H9 (cell line): ENCODE measurements around the gene RASL12. TPM values are rescaled to one million over a fixed set of nuclear protein-coding genes. Genes with fewer than 3 reads are reported as not detected.
A peak's percentile ranks its signal among the peaks of the same experiment; 100 is the strongest.
"Not testable (repeated sequence)": the region's sequence is repeated elsewhere in the genome, so short reads cannot be mapped to it uniquely, and the experiment has no call there.

Source experiments
- DNase-seq: peaks from one replicate; pipeline ENCODE4 v3.0.0-alpha.2; 2017
- H2AFZ ChIP-seq: one replicate; pipeline ENCODE4 v1.6.1; 2013; ENCODE audit warnings: mild to moderate bottlenecking, low read length, control low read depth, moderate library complexity
- H2AK5ac ChIP-seq: 2 replicates; pipeline ENCODE4 v1.6.1; 2013; ENCODE audit warnings: low read length, control low read depth, mixed read lengths; ENCODE audit not compliant: insufficient read length
- H2BK120ac ChIP-seq: one replicate; pipeline ENCODE4 v1.6.1; 2013; ENCODE audit warnings: low read depth, mild to moderate bottlenecking, low read length, control low read depth, inconsistent platforms; ENCODE audit not compliant: poor library complexity, severe bottlenecking
- H2BK12ac ChIP-seq: 2 replicates; pipeline ENCODE4 v1.6.1; 2013; ENCODE audit warnings: low read length, control low read depth, mixed read lengths, low read depth; ENCODE audit not compliant: insufficient read length
- H2BK15ac ChIP-seq: 2 replicates; pipeline ENCODE4 v1.6.1; 2013; ENCODE audit warnings: low read depth, low read length, control low read depth
- H2BK20ac ChIP-seq: one replicate; pipeline ENCODE4 v1.6.1; 2013; ENCODE audit warnings: low read depth, mild to moderate bottlenecking, low read length, control low read depth, inconsistent platforms; ENCODE audit not compliant: poor library complexity, severe bottlenecking
- H2BK5ac ChIP-seq: 2 replicates; pipeline ENCODE4 v1.6.1; 2013; ENCODE audit warnings: low read length, control low read depth, mixed read lengths; ENCODE audit not compliant: insufficient read length
- H3K14ac ChIP-seq: 2 replicates; pipeline ENCODE4 v1.6.1; 2013; ENCODE audit warnings: low read length, control low read depth; ENCODE audit not compliant: insufficient read depth
- H3K18ac ChIP-seq: 2 replicates; pipeline ENCODE4 v1.6.1; 2013; ENCODE audit warnings: low read depth, mild to moderate bottlenecking, mixed read lengths, low read length, control low read depth; ENCODE audit not compliant: insufficient read length
- H3K23ac ChIP-seq: 2 replicates; pipeline ENCODE4 v1.6.1; 2013; ENCODE audit warnings: low read length, control low read depth, mixed read lengths, low read depth; ENCODE audit not compliant: insufficient read length
- H3K23me2 ChIP-seq: 2 replicates; pipeline ENCODE4 v1.6.1; 2013; ENCODE audit warnings: low read depth, mild to moderate bottlenecking, mixed read lengths, low read length, control low read depth; ENCODE audit not compliant: insufficient read length, poor library complexity, severe bottlenecking
- H3K27ac ChIP-seq: 2 replicates; pipeline ENCODE4 v1.5.1; 2013; ENCODE audit warnings: low read length, control low read depth, mixed read lengths, low read depth; ENCODE audit not compliant: insufficient read length
- H3K27me3 ChIP-seq: 2 replicates; pipeline ENCODE4 v1.6.1; 2013; ENCODE audit warnings: low read length, control low read depth, inconsistent platforms; ENCODE audit not compliant: insufficient read depth
- H3K4ac ChIP-seq: 2 replicates; pipeline ENCODE4 v1.6.1; 2013; ENCODE audit warnings: low read depth, mild to moderate bottlenecking, control low read depth, inconsistent platforms, low read length, moderate library complexity
- H3K4me1 ChIP-seq: 2 replicates; pipeline ENCODE4 v1.6.1; 2013; ENCODE audit warnings: low read length, control low read depth, inconsistent platforms; ENCODE audit not compliant: insufficient read depth
- H3K4me2 ChIP-seq: 2 replicates; pipeline ENCODE4 v1.6.1; 2013; ENCODE audit warnings: low read length, control low read depth, mixed read lengths; ENCODE audit not compliant: insufficient read length, insufficient read depth
- H3K56ac ChIP-seq: 2 replicates; pipeline ENCODE4 v1.6.1; 2013; ENCODE audit warnings: low read depth, mild to moderate bottlenecking, mixed read lengths, low read length, control low read depth; ENCODE audit not compliant: insufficient read length
- H3K79me1 ChIP-seq: 2 replicates; pipeline ENCODE4 v1.6.1; 2013; ENCODE audit warnings: low read depth, mild to moderate bottlenecking, moderate library complexity, low read length, control low read depth, inconsistent platforms; ENCODE audit not compliant: insufficient read depth, poor library complexity, severe bottlenecking
- H3K79me2 ChIP-seq: 2 replicates; pipeline ENCODE4 v1.6.1; 2013; ENCODE audit warnings: low read length, control low read depth, inconsistent platforms; ENCODE audit not compliant: insufficient read depth
- H3K9ac ChIP-seq: 2 replicates; pipeline ENCODE4 v1.6.1; 2013; ENCODE audit warnings: low read length, control low read depth, mixed read lengths; ENCODE audit not compliant: insufficient read length; ENCODE audit errors: extremely low read depth
- H3K9me3 ChIP-seq: one replicate; pipeline ENCODE4 v1.6.1; 2013; ENCODE audit warnings: low read depth, low read length, inconsistent platforms; ENCODE audit not compliant: control insufficient read depth
- H3T11ph ChIP-seq: one replicate; pipeline ENCODE4 v1.6.1; 2013; ENCODE audit warnings: mild to moderate bottlenecking, low read length, control low read depth, inconsistent platforms
- H4K20me1 ChIP-seq: one replicate; pipeline ENCODE4 v1.6.1; 2013; ENCODE audit not compliant: control insufficient read depth, insufficient read length, insufficient read depth
- H4K5ac ChIP-seq: 2 replicates; pipeline ENCODE4 v1.6.1; 2013; ENCODE audit warnings: low read depth, mild to moderate bottlenecking, mixed read lengths, low read length, control low read depth; ENCODE audit not compliant: insufficient read length
- H4K8ac ChIP-seq: replicated peaks from 2 replicates; pipeline ENCODE4 v1.6.1; 2013; ENCODE audit warnings: low read length, control low read depth, mixed read lengths, low read depth; ENCODE audit not compliant: insufficient read length
- H4K91ac ChIP-seq: 2 replicates; pipeline ENCODE4 v1.6.1; 2013; ENCODE audit warnings: low read depth, mild to moderate bottlenecking, moderate library complexity, mixed read lengths, low read length, control low read depth; ENCODE audit not compliant: insufficient read length
- H3K27ac Mint-ChIP-seq, 3 experiments: 2 replicates in 2 of 3; 3 replicates in 1 of 3; pipeline ENCODE4 v1.8.0; 2020 to 2021; ENCODE audit warnings: mixed read lengths in 3 of 3, mild to moderate bottlenecking in 1 of 3, moderate library complexity in 1 of 3
- H3K27me3 Mint-ChIP-seq: 2 replicates; pipeline ENCODE4 v1.8.0; 2021; ENCODE audit warnings: low read depth, mild to moderate bottlenecking, moderate library complexity, mixed read lengths
- H3K36me3 Mint-ChIP-seq, 3 experiments: 2 replicates in 2 of 3; 3 replicates in 1 of 3; pipeline ENCODE4 v1.8.0; 2020 to 2021; ENCODE audit warnings: low read depth in 3 of 3, mixed read lengths in 3 of 3; ENCODE audit not compliant: insufficient read depth in 1 of 3
- H3K4me1 Mint-ChIP-seq, 2 experiments: 2 replicates each; pipeline ENCODE4 v1.8.0; 2020; ENCODE audit warnings: mixed read lengths in 2 of 2
- H3K4me3 Mint-ChIP-seq, 2 experiments: 2 replicates in 1 of 2; 3 replicates in 1 of 2; pipeline ENCODE4 v1.8.0; 2020 to 2021; ENCODE audit warnings: mild to moderate bottlenecking in 2 of 2, mixed read lengths in 2 of 2, moderate library complexity in 1 of 2
- H3K9me3 Mint-ChIP-seq, 2 experiments: 2 replicates in 1 of 2; 3 replicates in 1 of 2; pipeline ENCODE4 v1.8.0; 2020; ENCODE audit warnings: mild to moderate bottlenecking in 2 of 2, mixed read lengths in 2 of 2, moderate library complexity in 1 of 2
- WGBS: extraction: QIAGEN DNeasy Blood & Tissue Kit; methylation state at CpG from one replicate; pipeline ENCODE4 v1.1.7; 2013; ENCODE audit warnings: missing lambda C conversion rate, low lambda C conversion rate, mixed read lengths; ENCODE audit not compliant: insufficient read length; ENCODE audit errors: extremely low coverage; 5-methylcytosine and 5-hydroxymethylcytosine counted together
- total RNA-seq: library from RNA; stranded (reverse); gene quantifications from 2 replicates; pipeline ENCODE4 v1.2.1, GENCODE V29; 2021
- TF ChIP-seq, protein P1 (sequence below): fragments of 200-600 bp; sonication (generic); conservative IDR thresholded peaks from 3 replicates; pipeline ENCODE4 v1.8.0; 2021; ENCODE audit warnings: antibody characterized with exemption, mild to moderate bottlenecking

Gene RASL12
- total RNA-seq, 1 experiment from 2014 or later: 7.5 TPM

- no peak within 1 kb of the TSS for H4K5ac ChIP-seq
- no peaks in the 10 kb centered on the region for H3K79me1 ChIP-seq
- peaks cover 0 to 1% (median 0%) of the 10 kb centered on the region in 3 experiments; a peak in 3 of 7 replicates for H3K36me3 Mint-ChIP-seq
- no peaks in the 10 kb centered on the region for H3K9me3 ChIP-seq
- H3K14ac ChIP-seq: no peak within 1 kb of the TSS
- peaks cover 3 to 10% of the 10 kb centered on the region in 2 experiments; a peak in 3 of 5 replicates for H3K9me3 Mint-ChIP-seq
- no peak within 1 kb of the TSS for H3K56ac ChIP-seq
- no peak within 1 kb of the TSS for H2BK120ac ChIP-seq
- H2BK15ac ChIP-seq: no peak within 1 kb of the TSS
- no peak within 1 kb of the TSS for H3K18ac ChIP-seq
- TF ChIP-seq, protein P1, sequence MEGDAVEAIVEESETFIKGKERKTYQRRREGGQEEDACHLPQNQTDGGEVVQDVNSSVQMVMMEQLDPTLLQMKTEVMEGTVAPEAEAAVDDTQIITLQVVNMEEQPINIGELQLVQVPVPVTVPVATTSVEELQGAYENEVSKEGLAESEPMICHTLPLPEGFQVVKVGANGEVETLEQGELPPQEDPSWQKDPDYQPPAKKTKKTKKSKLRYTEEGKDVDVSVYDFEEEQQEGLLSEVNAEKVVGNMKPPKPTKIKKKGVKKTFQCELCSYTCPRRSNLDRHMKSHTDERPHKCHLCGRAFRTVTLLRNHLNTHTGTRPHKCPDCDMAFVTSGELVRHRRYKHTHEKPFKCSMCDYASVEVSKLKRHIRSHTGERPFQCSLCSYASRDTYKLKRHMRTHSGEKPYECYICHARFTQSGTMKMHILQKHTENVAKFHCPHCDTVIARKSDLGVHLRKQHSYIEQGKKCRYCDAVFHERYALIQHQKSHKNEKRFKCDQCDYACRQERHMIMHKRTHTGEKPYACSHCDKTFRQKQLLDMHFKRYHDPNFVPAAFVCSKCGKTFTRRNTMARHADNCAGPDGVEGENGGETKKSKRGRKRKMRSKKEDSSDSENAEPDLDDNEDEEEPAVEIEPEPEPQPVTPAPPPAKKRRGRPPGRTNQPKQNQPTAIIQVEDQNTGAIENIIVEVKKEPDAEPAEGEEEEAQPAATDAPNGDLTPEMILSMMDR: no peak
- H3K4ac ChIP-seq: no peak within 1 kb of the TSS
- no peak within 1 kb of the TSS; a peak in 1 of 5 replicates for H3K4me3 Mint-ChIP-seq
- H3K79me2 ChIP-seq: no peaks in the 10 kb centered on the region
- no peak within 1 kb of the TSS for H3K4me2 ChIP-seq
- H3K27me3 ChIP-seq: no peaks in the 10 kb centered on the region
- no peak within 1 kb of the TSS for H2BK20ac ChIP-seq
- H3K23me2 ChIP-seq: no peaks in the 10 kb centered on the region
- no peak within 1 kb of the TSS for H3T11ph ChIP-seq
- H3K4me1 Mint-ChIP-seq: peaks cover 12 to 14% of the 10 kb centered on the region in 2 experiments
- no peak for DNase-seq
- peak within 1 kb of the TSS in 1 of 3 experiments; percentile 34; a peak in 1 of 7 replicates for H3K27ac Mint-ChIP-seq
- no peak within 1 kb of the TSS for H2AK5ac ChIP-seq
- H4K8ac ChIP-seq: no peak within 1 kb of the TSS
- peaks cover 26% of the 10 kb centered on the region for H3K27me3 Mint-ChIP-seq
- no CpG with 5 or more reads among the region's 73 CpGs for WGBS
- no peak within 1 kb of the TSS for H2AFZ ChIP-seq
- no peak within 1 kb of the TSS for H2BK5ac ChIP-seq
- H3K27ac ChIP-seq: no peak within 1 kb of the TSS
- H4K20me1 ChIP-seq: no peaks in the 10 kb centered on the region
- no peak within 1 kb of the TSS for H4K91ac ChIP-seq
- no peak within 1 kb of the TSS for H3K9ac ChIP-seq
- H3K4me1 ChIP-seq: no peaks in the 10 kb centered on the region; the same call in 1 of the 2 replicates
- H2BK12ac ChIP-seq: no peak within 1 kb of the TSS
- H3K23ac ChIP-seq: no peak within 1 kb of the TSS
Measured at GRCh38 chr15:65076486-65077290, 8.9 kb upstream of the RASL12 start, which contains the start of gene KBTBD13. KBTBD13 (plus strand) TSS chr15:65076746; CDS start chr15:65076816, 70 bp downstream.

DNA sequence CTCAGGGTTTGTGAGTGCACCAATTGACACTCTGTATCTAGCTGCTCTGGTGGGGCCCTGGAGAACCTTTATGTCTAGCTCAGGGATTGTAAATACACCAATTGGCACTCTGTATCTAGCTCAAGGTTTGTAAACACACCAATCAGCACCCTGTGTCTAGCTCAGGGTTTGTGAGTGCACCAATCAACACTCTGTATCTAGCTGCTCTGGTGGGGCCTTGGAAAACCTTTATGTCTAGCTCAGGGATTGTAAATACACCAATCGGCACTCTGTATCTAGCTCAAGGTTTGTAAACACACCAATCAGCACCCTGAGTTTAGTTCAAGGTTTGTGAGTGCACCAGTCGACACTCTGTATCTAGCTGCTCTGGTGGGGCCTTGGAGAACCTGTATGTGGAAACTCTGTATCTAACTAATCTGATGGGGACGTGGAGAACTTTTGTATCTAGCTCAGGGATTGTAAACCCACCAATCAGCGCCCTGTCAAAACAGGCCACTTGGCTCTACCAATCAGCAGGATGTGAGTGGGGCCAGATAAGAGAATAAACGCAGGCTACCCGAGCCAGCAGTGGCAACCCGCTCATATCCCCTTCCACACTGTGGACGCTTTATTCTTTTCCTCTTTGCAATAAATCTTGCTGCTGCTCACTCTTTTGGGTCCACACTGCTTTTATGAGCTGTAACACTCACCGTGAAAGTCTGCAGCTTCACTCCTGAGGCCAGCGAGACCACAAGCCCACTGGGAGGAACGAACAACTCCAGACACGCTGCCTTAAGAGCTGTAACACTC, 8.0 kb upstream of the RASL12 start:
- not testable (repeated sequence) for H3K14ac ChIP-seq, H3K79me2 ChIP-seq, H3K27ac ChIP-seq, H2BK5ac ChIP-seq, H4K8ac ChIP-seq, H4K20me1 ChIP-seq, H2AFZ ChIP-seq, H3K9ac ChIP-seq, H3K36me3 Mint-ChIP-seq, H3K56ac ChIP-seq, H2BK12ac ChIP-seq, H3K4ac ChIP-seq, H3K18ac ChIP-seq, H4K91ac ChIP-seq, H3K4me2 ChIP-seq, H3T11ph ChIP-seq, H2AK5ac ChIP-seq, H4K5ac ChIP-seq, H2BK15ac ChIP-seq, H3K9me3 Mint-ChIP-seq, H3K23ac ChIP-seq, H3K79me1 ChIP-seq, DNase-seq, H3K27me3 ChIP-seq, H2BK120ac ChIP-seq, H3K23me2 ChIP-seq, H2BK20ac ChIP-seq, H3K9me3 ChIP-seq, H3K4me3 Mint-ChIP-seq, H3K4me1 ChIP-seq
- H3K4me1 Mint-ChIP-seq: peaks cover 10 to 17% of the 10 kb centered on the region in 2 experiments
- no CpG with 5 or more reads among the region's 12 CpGs for WGBS
- H3K27ac Mint-ChIP-seq: peak overlapping the region in 1 of 3 experiments; percentile 34; a peak in 1 of 7 replicates
- peaks cover 18% of the 10 kb centered on the region for H3K27me3 Mint-ChIP-seq
